Fibroblast of lung (primary cell): Measurements from ENCODE around the gene PCED1A. TPM values are rescaled to one million over a fixed set of nuclear protein-coding genes. Genes with fewer than 3 reads are reported as not detected.

ENCODE experiments used
- DNase-seq, 2 donors: peaks; one replicate each; pipeline versions ENCODE4 v3.0.0 to v3.0.0-alpha.2; 2010; ENCODE audit warnings: low read depth in 2 of 2
- H2AFZ ChIP-seq: 2 replicates; pipeline ENCODE4 v1.5.1; 2012; ENCODE audit warnings: low read length, control low read depth, inconsistent platforms
- H3K27ac ChIP-seq: 2 replicates; pipeline ENCODE4 v1.5.1; 2011; ENCODE audit warnings: low read length, control low read depth; ENCODE audit not compliant: insufficient read depth
- H3K27me3 ChIP-seq: 2 replicates; pipeline ENCODE4 v1.5.1; 2011; ENCODE audit warnings: mild to moderate bottlenecking, low read length; ENCODE audit not compliant: control insufficient read depth, insufficient read depth
- H3K36me3 ChIP-seq: 2 replicates; pipeline ENCODE4 v1.5.1; 2011; ENCODE audit warnings: low read length; ENCODE audit not compliant: control insufficient read depth, insufficient read depth
- H3K4me1 ChIP-seq: 2 replicates; pipeline ENCODE4 v1.5.1; 2011; ENCODE audit warnings: low read length; ENCODE audit not compliant: control insufficient read depth, insufficient read depth; ENCODE audit errors: extremely low read depth
- H3K4me2 ChIP-seq: 2 replicates; pipeline ENCODE4 v1.5.1; 2011; ENCODE audit warnings: low read length, control low read depth; ENCODE audit not compliant: insufficient read depth; ENCODE audit errors: extremely low read depth
- H3K4me3 ChIP-seq, 4 experiments: fragments of 200-600 bp in 1 of 4; sonication (generic) in 1 of 4; replicated peaks in 1 of 4; 2 replicates each; pipeline ENCODE4 v1.5.1; 2011 to 2016; ENCODE audit warnings: low read length in 4 of 4, low read depth in 3 of 4, mild to moderate bottlenecking in 3 of 4, control low read depth in 2 of 4, inconsistent platforms in 1 of 4, mixed read lengths in 1 of 4; ENCODE audit not compliant: insufficient read depth in 1 of 4; ENCODE audit errors: control extremely low read depth in 1 of 4
- H3K79me2 ChIP-seq: 2 replicates; pipeline ENCODE4 v1.5.1; 2012; ENCODE audit warnings: mild to moderate bottlenecking, low read length, inconsistent platforms; ENCODE audit not compliant: control insufficient read depth, insufficient read depth
- H3K9ac ChIP-seq: 2 replicates; pipeline ENCODE4 v1.5.1; 2011; ENCODE audit warnings: mild to moderate bottlenecking, low read length, control low read depth; ENCODE audit not compliant: insufficient read depth
- H3K9me3 ChIP-seq: 2 replicates; pipeline ENCODE4 v1.5.1; 2012; ENCODE audit warnings: low read depth, low read length; ENCODE audit not compliant: control insufficient read depth, insufficient read depth
- H4K20me1 ChIP-seq: 2 replicates; pipeline ENCODE4 v1.5.1; 2011; ENCODE audit warnings: low read length; ENCODE audit not compliant: control insufficient read depth, insufficient read depth; ENCODE audit errors: extremely low read depth
- CTCF ChIP-seq, 2 donors: IDR thresholded peaks in 1 of 2; conservative IDR thresholded peaks in 1 of 2; 1 replicate in 1 of 2; 2 replicates in 1 of 2; pipeline ENCODE4 v1.5.1; 2011 to 2012; ENCODE audit warnings: low read length in 2 of 2, control low read depth in 1 of 2, inconsistent platforms in 1 of 2, low read depth in 1 of 2, mild to moderate bottlenecking in 1 of 2
- EZH2 ChIP-seq: IDR thresholded peaks from 2 replicates; pipeline ENCODE4 v1.5.1; 2012; ENCODE audit warnings: low read length, control low read depth, mild to moderate bottlenecking; ENCODE audit errors: missing control alignments
- polyA plus RNA-seq, 2 donors: library from polyadenylated mRNA; depleted of rRNA in 1 of 2; stranded (reverse) in 1 of 2; unstranded in 1 of 2; fragments of >200 nt; gene quantifications; 2 replicates each; pipeline ENCODE4 v1.2.1, GENCODE V29; 2011 to 2012; ENCODE audit warnings: missing spikeins in 1 of 2
- total RNA-seq: library from RNA; depleted of rRNA; stranded (reverse); fragments of >200 nt; gene quantifications from 2 replicates; pipeline ENCODE4 v1.2.1, GENCODE V29; 2014

The PCED1A gene
- total and polyA plus RNA-seq, 2 donors (not counting 1 experiment from before 2014, with no cell fraction given): 16.4 to 26.4 TPM

- H3K4me2 ChIP-seq: peak within 1 kb of the TSS; percentile 86
These were observed 32.7 kb upstream of the PCED1A start, which contains the start of gene PTPRA for GRCh38 chr20:2873010-2873746. Gene PTPRA, plus strand, starts transcription at chr20:2873481. Its CDS starts 90,797 bp downstream, at chr20:2964278.

GRCh38 chr20:2872459-2873009 lies 32.1 kb upstream of the PCED1A start:
- Histone ChIP-seq H3K36me3 (peaks cover 1% of the 10 kb centered on the region), H3K4me1 (peaks cover 7% of the 10 kb centered on the region), H3K9ac (peak overlapping the region; percentile 30), H3K4me2 (peak overlapping the region; percentile 60), H3K27me3 (no peaks in the 10 kb centered on the region), H2AFZ (peak overlapping the region; percentile 65), H3K9me3 (no peaks in the 10 kb centered on the region), H3K27ac (peak overlapping the region; percentile 36), H4K20me1 (no peaks in the 10 kb centered on the region), H3K79me2 (peaks cover 25% of the 10 kb centered on the region), H3K4me3 (peak overlapping the region; percentile 36 to 88 (median 76))
- peak; percentile 51 to 60 for DNase-seq
- TF ChIP-seq EZH2 (no peak), CTCF (conservative IDR thresholded peaks at IDR 0.05 in 1 of 2, IDR thresholded peaks at IDR 0.05 in 1 of 2; ENCODE audit: low read depth in 1 of 2, low read length in 2 of 2) (peak; percentile 14 to 25)

More at GRCh38 chr20:2873010-2873746, 32.7 kb upstream of the PCED1A start, which contains the start of gene PTPRA:
- H3K79me2 ChIP-seq: peaks cover 25% of the 10 kb centered on the region
- peak within 1 kb of the TSS; percentile 65 for H2AFZ ChIP-seq
- peaks cover 7% of the 10 kb centered on the region for H3K4me1 ChIP-seq
- H3K27ac ChIP-seq: peak within 1 kb of the TSS; percentile 52
- H3K9ac ChIP-seq: peak within 1 kb of the TSS; percentile 80
- peak within 1 kb of the TSS; percentile 76 to 89 (median 87) for H3K4me3 ChIP-seq
- H4K20me1 ChIP-seq: no peaks in the 10 kb centered on the region
- peak; percentile 89 to 90 for DNase-seq
- peaks cover 1% of the 10 kb centered on the region for H3K36me3 ChIP-seq
- no peaks in the 10 kb centered on the region for H3K27me3 ChIP-seq
- TF ChIP-seq EZH2 (no peak), CTCF (conservative IDR thresholded peaks at IDR 0.05 in 1 of 2, IDR thresholded peaks at IDR 0.05 in 1 of 2; ENCODE audit: low read depth in 1 of 2, low read length in 2 of 2) (no peak)
- H3K9me3 ChIP-seq: no peaks in the 10 kb centered on the region

- peak overlapping the region; percentile 30 for H3K9ac ChIP-seq
- peaks cover 25% of the 10 kb centered on the region for H3K79me2 ChIP-seq
- TF ChIP-seq CTCF (conservative IDR thresholded peaks at IDR 0.05 in 1 of 2, IDR thresholded peaks at IDR 0.05 in 1 of 2; ENCODE audit: low read depth in 1 of 2, low read length in 2 of 2) (no peak), EZH2 (no peak)
- peak overlapping the region; percentile 60 for H3K4me2 ChIP-seq
- H3K4me3 ChIP-seq: peak overlapping the region; percentile 36 to 88 (median 76)
- no peaks in the 10 kb centered on the region for H4K20me1 ChIP-seq
- H3K36me3 ChIP-seq: peaks cover 1% of the 10 kb centered on the region
- peaks cover 7% of the 10 kb centered on the region for H3K4me1 ChIP-seq
- no peaks in the 10 kb centered on the region for H3K9me3 ChIP-seq
- no peak overlapping the region for H3K27ac ChIP-seq
- no peaks in the 10 kb centered on the region for H3K27me3 ChIP-seq
- no peak for DNase-seq
- H2AFZ ChIP-seq: peak overlapping the region; percentile 65
These were observed 31.4 kb upstream of the PCED1A start for GRCh38 chr20:2871661-2872458.
